GM18907 (cell line): ENCODE measurements around the gene XPO5.

Experiments used
- ATAC-seq: cut with Tn5 transposase; IDR thresholded peaks from one replicate; pipeline ENCODE4 v1.9.1; 2021; ENCODE audit warnings: mild to moderate bottlenecking, moderate library complexity; ENCODE audit not compliant: unreplicated experiment

XPO5 gene

DNA sequence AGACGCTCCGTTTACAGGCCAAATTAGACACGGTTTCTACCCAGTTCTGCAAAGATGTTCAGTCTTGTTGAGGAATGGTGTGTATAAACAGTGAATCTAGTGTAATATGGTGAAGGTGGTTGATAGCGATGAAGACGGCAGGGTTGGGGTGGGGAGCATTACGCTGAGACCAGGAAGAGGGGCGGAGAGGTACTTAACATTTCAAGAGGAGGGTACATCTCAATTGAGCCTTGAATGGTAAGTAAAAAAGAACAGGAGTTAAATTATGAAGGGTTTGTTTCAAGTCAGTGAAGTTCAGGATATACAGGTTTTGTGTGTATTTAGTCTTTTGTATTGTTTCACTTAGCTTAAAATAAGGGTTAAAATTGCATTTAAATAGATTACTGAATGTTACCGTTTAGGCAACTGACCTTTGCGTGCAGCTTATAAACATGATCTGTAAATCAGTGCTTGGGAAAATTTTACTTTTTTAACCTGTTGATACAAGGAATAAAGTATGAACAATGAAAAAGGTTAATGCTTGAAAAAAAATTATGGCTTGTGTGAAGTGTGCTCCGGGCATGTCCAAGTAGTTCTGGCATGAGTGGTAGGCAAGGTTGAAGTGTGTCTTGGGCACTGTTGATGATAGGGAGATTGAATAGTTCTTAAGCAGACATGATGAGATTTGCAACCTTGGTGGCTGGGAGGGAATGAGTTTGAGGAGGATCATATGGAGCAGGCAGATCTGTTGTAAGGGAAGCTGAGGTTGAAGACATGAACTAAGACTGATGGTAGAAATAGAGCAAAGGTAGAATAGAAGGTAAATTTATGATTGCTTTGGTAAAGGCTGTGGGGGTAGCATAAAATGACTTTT lies 58.1 kb downstream of the XPO5 start:
- ATAC-seq, result no peak

DNA sequence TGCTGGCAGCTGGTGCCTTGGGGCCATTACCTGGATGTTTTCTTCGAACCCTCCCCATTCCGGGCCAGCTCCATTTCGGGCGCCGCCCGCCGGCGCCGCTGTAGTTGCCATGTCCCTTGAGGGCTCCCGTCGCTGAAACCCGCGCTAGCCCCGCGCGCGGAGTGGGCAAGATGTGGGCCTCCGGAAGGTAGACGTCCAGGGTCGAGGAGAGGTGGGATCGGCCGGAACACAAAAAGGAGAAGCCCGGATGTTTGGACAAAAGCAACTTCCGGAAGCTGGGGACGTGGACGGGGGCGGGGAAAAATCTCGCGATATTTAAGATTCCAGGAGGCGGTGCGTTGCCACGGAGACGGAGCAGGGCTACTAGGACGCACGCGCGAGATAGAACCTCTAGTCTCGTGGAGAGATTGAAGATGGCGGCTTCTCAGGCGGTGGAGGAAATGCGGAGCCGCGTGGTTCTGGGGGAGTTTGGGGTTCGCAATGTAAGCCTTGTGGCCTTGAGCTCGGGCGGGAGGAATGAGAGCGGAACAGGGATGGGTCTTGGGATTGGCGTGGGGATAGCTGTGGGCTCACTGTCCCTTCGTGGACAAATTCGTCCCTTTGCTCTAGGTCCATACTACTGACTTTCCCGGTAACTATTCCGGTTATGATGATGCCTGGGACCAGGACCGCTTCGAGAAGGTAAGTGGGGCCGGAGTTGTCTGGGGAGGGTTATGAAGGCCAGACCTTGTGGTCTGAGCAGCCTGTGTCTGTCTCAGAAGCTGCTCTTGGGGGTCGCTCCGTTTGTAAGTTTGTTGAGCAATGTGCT lies 58.9 kb downstream of the XPO5 start, which contains the start of the genes POLR1C and YIPF3:
Gene POLR1C (plus strand): TSS at position 393 of the 808 bp plus-strand sequence. CDS start 21 bp downstream, at position 414.
Gene YIPF3 (minus strand): TSS at position 230 of the 808 bp plus-strand sequence. CDS start 119 bp downstream, at position 111.
- ATAC-seq, result peak; percentile 83

DNA sequence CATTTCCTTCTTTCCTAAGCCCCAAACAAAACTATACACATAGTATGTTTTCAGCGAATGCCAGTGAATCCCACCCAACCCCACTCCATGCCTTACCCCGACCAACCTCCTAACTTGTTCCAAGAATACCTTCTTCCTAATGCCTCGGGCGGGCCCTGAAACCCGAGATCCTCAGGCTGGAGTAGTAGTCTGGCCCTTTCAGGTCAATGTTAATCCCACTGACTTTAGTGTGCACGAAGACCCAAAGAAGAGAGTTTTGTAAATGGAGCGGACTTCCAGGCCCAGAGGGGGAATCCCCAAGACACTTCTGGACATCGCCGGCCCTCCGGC lies 59.5 kb downstream of the XPO5 start:
- ATAC-seq, result no peak

DNA sequence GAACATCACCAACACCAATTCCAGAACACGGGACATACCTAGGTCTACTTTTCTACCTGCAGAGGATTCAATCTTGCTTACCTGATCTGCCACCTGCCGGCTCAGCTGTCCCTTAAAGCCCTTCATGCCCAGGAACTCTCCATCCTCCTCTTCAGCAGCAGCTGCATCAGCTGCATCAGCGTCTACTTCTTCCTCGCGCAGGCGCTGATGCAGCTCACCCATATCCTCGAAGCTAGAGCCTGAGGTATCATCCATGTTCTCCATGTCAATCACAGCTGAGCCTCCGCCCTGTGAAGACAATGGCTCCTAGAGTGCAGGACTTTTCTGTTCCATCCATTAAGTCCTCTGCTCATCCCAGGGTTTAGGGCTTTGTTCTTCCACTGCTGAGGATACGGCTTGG lies 60.0 kb downstream of the XPO5 start:
- ATAC-seq, result no peak

DNA sequence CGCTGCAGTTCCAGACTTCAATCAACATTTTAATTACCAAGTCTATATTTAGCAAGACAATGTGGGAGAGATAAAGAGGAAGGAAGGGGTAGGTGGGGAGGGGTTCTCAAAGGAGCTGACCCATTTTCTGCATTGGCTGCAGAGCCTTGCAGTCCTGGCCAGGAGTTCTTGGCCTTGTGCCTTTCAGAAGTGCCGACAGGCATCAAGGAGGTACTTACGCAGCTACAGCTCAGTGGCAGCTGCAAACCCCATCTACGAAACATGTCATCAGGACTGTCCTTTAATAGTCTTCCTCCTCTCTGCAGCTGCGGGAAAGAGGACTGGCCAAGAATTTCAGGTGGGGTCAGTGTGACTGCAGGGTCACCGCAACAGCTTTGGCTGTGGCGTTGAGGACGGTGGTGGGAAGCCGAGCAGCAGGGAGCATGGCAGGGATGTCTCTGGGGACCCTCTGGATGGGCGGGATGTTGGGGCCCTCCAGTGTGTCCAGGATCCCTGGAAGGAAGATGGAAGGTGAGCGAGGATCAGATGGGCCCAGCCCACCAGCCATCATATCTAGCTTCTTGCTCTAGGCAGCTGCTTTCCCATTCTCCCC lies 63.9 kb downstream of the XPO5 start:
- no peak for ATAC-seq

DNA sequence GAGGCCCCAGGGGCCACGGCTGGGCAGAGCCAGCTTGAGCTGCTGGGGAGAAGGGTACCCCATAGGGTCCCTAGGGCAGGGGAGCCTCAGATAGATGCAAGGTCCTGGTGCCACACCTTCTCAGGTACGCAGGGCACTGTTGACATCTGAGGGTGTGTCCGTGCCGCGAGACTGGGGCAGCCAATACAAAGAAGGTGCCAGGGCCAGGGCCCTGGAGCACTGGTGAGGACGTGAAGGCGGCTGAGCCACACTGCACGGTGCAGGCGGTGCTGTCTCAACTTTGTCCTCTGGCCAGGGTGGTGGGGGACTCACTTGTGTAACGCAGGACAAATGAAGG lies 65.0 kb downstream of the XPO5 start:
- ATAC-seq, result no peak

DNA sequence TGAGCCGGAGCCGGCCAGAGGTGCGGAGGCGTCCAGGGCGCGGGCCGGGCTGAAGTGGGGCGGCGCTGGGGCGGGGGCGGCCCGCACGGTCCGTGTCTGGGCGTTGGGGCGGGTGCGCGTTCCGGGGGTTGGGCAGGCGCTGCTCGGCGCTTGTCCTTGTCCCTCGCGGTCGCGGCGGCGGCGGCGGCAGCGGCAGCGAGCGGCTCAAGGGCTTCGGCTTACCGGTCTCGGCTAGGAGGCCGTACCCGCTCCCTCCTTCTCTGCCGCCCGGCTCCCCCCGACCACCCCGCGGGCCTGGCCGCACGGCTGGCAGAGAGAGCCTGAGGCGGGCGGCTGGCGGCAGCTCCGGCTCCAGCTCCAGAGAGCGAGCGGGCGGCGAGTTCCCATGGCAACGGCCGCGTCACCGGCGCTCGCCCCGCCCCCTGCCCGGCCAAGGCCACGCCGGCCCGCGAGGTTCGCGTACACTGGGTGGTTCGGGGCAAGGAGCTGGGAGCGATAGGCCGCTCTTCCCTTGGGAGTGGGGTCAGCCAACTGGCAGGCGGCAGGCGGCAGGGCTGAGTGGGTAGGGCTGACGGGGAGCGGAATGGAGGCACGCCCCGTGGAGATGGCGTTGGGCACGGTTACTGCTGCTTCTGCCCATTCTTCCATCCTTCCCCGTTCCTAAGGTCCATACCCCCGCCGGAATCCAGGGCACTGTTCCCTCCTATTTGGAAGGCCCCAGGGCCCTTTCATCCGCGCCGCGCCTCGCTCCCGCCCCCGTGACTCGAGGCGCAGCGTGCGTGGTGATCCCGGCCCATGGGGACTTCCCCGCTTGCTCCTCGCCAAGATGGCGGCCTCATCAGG lies 65.6 kb downstream of the XPO5 start, which contains the start of gene LRRC73:
Gene LRRC73 (minus strand): TSS at position 363 of the 843 bp plus-strand sequence. CDS start 561 bp downstream, outside the sequence.
- peak; percentile 50 for ATAC-seq

DNA sequence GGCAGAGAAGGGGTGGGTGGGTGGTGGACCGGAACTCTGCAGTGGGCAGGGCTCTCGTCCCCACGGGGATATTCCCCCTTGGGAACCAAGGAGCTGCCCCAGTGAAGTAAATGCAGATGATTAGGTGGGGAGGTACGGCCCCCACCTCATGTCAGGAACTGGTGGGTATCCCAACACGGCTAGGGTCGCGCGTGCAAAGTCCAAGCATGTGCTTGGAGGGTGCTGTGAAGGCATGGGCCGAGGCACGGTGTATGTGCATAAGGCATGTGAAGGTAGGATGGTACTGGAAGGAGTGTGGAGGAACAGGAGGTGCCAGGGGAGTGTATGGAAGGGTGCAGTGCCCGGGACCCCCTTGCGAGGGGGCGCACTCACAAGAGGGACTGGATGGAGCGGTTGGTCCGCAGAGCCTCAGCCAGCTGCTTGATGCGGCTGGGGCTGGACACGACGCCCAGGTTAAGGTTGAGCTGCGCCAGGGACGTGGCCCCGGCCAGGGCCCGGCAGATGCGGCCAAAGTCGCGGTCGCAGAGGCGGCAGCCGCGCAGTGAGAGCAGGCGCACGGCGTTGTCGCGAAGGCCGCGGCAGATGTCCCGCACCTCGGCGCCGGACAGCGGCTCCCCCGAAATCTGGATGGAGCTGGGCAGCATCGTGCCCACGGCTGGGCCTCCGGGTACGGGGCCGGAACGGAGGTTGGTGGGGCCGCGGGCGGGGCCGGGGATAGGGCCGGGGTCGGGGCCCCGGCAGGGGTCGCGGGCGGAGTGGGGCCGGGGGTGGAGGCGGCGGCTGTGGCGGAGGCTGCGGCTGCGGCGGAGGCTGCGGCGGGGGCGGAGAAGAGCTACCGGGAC lies 66.5 kb downstream of the XPO5 start:
- ATAC-seq, result no peak

DNA sequence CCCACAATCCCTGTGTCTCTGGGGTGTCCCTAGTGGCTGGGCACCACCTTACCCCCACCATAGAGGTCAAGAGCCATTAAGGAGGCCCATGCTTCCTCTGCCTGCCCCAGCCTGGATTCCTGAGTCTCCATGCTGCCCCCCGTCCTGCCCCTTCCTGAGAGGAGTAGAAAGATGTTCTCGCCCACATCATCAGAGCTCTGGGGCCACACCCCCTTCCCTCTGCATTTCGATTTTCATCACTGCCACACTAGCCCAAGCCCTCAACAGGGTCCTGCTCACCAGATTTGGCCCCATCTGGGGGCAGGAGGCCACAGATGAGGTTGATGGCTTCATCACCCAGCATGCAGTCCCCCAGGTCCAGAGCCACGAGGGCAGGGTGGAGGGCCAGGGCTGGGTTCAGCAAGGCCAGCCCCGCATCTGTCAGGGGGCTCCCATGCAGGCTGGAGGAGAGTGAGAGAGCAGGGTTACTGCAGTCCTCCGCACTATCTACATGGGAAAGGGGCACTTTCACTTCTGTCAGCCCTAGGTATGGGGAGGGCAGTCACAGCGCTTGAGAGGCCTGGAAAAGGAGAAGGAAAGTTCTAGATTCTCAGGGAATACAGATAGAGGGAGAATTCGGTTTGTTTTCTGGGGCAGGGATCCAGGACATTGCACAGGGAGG lies 67.2 kb downstream of the XPO5 start:
- no peak for ATAC-seq

DNA sequence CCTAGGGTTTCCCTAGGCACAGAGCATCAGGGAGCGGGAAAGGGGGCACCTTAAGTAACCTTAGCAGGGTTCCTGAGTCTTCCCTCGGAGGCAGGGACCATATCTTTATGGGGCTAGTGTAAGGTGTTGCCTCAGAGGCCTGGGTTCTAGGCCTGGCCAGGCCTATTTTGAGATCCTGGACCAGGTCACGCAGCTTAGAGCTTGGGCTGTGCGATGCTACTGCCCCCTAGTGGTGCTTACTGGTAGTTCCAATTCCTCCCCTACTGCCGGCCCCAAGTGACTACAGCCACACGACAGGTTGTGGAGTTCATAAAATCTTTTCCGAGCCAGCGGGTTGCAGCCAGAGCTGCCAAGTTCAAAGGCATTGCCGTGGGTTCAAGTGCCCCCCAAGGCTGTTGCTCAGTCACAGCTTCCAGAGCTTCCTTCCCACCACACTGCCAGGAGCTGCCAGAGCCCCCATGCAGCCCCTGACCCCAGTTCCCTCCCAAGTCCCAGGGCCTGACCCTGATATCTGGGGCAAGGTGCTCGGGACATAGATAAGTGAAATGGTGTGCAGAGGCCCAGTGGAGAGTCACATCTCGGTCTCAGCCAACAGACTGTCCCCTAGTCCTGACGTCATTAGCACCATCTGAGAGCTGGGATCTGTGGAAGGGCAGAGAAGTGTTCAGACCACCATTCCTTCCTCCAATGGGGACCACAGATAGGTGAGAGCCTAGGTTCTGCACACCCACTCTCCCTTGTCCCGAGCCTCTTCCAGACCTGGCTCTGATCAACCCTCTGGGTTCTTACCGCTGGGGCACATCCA lies 69.0 kb downstream of the XPO5 start:
- peak; percentile 54 for ATAC-seq

DNA sequence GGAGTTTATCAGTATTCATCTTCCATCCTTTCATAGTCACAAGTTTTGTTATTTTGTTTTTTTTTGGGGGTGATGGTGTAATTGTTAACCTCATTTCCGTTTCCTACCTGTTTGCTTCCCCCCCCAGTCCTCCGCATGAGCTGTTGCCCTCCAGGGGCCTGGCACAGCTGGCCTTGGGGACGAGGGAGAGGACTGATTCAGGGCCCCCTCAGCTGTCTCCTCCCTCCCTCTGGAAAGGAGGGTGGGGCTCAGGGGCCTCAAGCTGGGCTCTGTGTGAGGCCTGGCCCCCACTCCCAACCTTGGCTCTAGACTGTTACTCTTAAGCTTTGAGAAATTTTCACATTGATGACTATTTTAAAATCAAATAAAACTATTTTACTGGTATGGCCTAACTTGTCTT lies 69.7 kb downstream of the XPO5 start:
- ATAC-seq, result no peak

DNA sequence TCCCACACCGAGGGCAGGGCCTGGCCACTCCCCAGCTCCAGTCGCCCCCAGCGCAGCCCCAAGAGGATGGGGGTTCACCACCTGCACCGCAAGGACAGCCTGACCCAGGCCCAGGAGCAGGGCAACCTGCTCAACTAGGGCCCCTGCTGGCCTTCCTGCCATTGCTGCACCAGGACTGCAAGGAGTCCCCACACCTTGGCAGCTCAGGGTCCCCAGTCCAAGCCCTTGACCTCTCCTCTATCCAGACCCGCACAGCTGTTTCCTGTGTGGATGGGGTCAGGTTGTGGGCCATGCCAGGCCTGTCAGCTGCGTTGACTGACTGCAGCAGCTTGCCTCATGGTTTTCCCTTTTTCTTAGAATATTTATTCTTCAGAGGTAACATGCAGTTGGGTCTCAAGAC lies 70.1 kb downstream of the XPO5 start:
- no peak for ATAC-seq

DNA sequence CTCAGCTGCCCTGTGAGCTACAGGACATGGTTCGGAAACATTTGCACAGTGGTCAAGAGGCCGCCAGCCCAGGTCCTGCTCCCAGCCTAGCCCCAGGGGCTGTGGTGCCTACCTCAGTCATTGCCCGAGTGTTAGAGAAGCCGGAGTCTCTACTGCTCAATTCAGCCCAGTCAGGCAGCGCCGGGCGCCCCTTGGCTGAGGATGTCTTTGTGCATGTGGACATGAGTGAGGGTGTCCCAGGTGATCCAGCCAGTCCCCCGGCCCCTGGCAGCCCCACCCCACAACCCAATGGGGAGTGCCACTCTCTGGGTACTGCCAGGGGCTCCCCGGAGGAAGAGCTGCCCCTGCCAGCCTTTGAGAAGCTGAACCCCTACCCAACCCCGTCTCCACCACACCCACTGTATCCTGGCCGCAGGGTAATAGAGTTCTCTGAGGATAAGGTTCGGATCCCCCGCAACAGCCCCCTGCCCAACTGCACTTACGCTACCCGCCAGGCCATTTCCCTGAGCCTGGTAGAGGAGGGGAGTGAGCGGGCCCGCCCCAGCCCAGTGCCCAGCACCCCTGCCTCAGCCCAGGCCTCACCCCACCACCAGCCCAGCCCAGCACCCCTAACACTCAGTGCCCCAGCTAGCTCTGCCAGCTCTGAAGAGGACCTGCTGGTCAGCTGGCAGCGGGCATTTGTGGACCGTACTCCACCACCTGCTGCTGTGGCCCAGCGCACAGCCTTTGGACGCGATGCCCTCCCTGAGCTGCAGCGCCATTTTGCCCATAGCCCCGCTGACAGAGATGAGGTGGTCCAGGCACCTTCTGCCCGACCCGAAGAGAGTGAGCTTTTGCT lies 70.9 kb downstream of the XPO5 start:
- no peak for ATAC-seq

DNA sequence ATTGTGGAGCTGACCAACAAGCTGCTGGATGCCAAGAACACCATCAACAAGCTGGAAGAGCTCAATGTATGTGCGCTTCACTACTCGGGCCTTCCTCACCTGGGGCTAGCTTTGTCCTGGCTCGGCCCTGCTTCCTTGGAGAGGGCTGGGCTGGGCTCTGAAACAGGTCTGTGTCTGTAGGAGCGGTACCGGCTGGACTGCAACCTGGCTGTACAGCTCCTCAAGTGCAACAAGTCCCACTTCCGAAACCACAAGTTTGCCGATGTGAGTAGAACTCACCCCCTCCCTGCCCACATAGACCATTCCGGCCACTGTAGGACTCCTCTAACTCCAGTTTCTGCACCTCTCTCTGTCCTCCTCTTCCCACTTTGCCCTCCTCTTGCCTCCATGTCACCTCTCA lies 72.4 kb downstream of the XPO5 start:
- ATAC-seq, result no peak

DNA sequence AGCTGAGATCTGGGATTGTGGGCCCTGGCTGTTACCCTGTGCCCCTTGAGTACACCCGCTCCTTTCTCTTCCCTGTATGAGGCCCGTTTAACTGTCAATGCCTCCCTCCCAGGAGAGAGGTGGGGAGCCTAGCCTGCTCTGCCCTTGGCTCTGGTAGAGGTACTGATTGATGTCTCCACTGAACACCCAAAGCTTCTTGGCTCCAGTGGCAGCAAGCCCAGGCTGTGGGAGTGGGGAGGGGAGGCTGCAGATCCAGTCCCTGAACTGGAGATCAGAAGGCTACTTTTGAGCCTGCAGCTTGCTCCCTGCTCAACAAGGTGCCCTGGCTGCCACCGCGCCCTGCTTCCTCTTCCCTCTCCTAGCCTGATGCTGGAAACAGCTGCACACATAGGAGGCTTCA lies 73.2 kb downstream of the XPO5 start:
- no peak for ATAC-seq

DNA sequence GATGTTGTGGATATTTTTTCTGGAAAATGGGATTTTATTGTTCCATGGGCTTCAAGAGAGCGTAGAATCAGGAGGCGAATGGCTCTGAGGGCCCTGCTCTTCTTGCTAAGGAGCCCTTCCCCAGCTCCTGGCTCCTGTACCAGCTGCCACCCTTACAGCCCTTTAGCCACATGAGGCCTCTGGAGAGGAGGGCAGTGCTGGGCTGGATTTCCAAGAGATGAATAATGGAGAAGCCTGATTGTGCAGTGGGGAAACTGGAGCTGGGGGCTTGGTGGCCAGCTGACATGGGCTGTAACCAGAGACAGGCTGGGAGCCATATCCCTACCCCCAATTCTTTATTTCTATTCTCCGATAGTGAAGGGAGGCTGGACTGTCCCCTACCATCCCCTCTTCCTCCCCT lies 74.9 kb downstream of the XPO5 start:
- no peak for ATAC-seq

DNA sequence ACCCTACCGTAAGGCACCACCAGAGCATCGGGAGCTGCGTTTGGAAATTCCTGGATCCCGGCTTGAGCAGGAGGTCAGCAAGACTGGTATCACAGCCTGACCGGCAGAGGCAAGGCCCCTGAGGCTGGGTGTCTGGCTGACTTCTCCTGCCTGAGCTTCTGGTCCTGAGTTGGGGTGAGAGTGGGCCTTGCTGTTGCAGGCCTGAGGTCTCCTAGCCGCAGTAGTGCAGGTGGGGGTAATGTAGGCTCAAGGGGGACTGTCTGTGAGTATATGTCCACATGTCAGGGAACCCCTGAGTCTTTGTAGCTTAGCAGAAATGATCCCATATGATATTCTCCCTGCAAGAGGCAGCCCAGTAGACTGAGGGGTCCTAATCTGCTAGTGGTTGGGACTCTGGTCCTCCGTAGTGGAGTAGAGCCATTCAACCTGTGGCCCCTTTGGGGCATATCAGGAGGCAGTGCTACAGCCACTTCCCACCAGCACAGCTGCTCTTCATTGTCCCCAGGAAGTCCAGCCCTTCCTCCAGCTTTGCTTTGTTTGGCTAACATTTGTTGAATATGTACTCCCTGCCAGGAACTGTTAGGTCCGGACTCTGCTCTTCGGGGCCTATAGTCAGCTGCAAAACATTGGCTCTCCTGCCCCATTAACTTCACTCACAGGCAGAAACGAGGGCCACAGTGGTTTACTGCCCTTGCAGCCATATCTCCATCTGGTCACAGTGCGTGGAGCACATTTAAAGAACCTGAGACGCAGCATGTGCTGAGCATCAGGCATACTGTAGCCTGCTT lies 76.6 kb downstream of the XPO5 start:
- ATAC-seq, result no peak
